Measurements from ENCODE around the gene TKTL1.

GRCh38 chrX:154309041-154309775, 13.6 kb downstream of the TKTL1 start:
- TF ChIP-seq, protein P1, sequence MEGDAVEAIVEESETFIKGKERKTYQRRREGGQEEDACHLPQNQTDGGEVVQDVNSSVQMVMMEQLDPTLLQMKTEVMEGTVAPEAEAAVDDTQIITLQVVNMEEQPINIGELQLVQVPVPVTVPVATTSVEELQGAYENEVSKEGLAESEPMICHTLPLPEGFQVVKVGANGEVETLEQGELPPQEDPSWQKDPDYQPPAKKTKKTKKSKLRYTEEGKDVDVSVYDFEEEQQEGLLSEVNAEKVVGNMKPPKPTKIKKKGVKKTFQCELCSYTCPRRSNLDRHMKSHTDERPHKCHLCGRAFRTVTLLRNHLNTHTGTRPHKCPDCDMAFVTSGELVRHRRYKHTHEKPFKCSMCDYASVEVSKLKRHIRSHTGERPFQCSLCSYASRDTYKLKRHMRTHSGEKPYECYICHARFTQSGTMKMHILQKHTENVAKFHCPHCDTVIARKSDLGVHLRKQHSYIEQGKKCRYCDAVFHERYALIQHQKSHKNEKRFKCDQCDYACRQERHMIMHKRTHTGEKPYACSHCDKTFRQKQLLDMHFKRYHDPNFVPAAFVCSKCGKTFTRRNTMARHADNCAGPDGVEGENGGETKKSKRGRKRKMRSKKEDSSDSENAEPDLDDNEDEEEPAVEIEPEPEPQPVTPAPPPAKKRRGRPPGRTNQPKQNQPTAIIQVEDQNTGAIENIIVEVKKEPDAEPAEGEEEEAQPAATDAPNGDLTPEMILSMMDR (IDR thresholded peaks at IDR 0.05; ENCODE audit: borderline replicate concordance, extremely low read depth, low read length, poor library complexity, severe bottlenecking) = no peak
- TF ChIP-seq EZH2 (IDR thresholded peaks at IDR 0.05; ENCODE audit: borderline replicate concordance, low read depth, low read length, severe bottlenecking) = no peak

Measured in DND-41 (cell line).